DND-41 (cell line): ENCODE results near the gene AP1G1.
"Not testable (repeated sequence)": the region's sequence is repeated elsewhere in the genome, so short reads cannot be mapped to it uniquely, and the experiment has no call there.

Experiments used
- ATAC-seq: fragments of 200-7000 bp; cut with Tn5 transposase; 3 replicates; pipeline ENCODE4 v1.9.1; 2021; ENCODE audit warnings: low read depth; ENCODE audit not compliant: insufficient read depth
- DNase-seq: peaks from one replicate; pipeline ENCODE4 v3.0.0-alpha.2; 2020
- H2AFZ ChIP-seq: 2 replicates; pipeline ENCODE4 v1.6.0; 2012; ENCODE audit warnings: low read depth, low read length
- H3K27ac ChIP-seq: 2 replicates; pipeline ENCODE4 v1.5.1; 2012; ENCODE audit warnings: low read length, inconsistent platforms
- H3K27me3 ChIP-seq: fragments of 200-600 bp; sonication (generic); 2 replicates; pipeline ENCODE4 v1.6.0; 2012; ENCODE audit warnings: low read length, mild to moderate bottlenecking, inconsistent platforms; ENCODE audit not compliant: insufficient read depth, poor library complexity
- H3K36me3 ChIP-seq: 2 replicates; pipeline ENCODE4 v1.5.1; 2012; ENCODE audit warnings: low read length, inconsistent platforms; ENCODE audit not compliant: insufficient read depth
- H3K4me1 ChIP-seq: 2 replicates; pipeline ENCODE4 v1.5.1; 2012; ENCODE audit warnings: mild to moderate bottlenecking, low read length; ENCODE audit not compliant: insufficient read depth
- H3K4me2 ChIP-seq: 2 replicates; pipeline ENCODE4 v1.6.0; 2012; ENCODE audit warnings: mild to moderate bottlenecking, moderate library complexity, low read length, inconsistent platforms; ENCODE audit not compliant: insufficient read depth
- H3K4me3 ChIP-seq, 2 experiments: fragments of 200-600 bp in 1 of 2; shearing (Covaris generic) in 1 of 2; 2 replicates each; pipeline ENCODE4 v1.5.1; 2012 to 2016; ENCODE audit warnings: inconsistent platforms in 2 of 2, low read length in 2 of 2, mild to moderate bottlenecking in 2 of 2, low read depth in 1 of 2, moderate library complexity in 1 of 2
- H3K79me2 ChIP-seq: 2 replicates; pipeline ENCODE4 v1.6.0; 2012; ENCODE audit warnings: low read length, inconsistent platforms; ENCODE audit not compliant: insufficient read depth
- H3K9ac ChIP-seq: 2 replicates; pipeline ENCODE4 v1.6.0; 2012; ENCODE audit warnings: low read depth, mild to moderate bottlenecking, inconsistent platforms, low read length, moderate library complexity
- H3K9me3 ChIP-seq: 2 replicates; pipeline ENCODE4 v1.5.1; 2012; ENCODE audit warnings: low read length, moderate library complexity, mild to moderate bottlenecking, inconsistent platforms; ENCODE audit not compliant: insufficient read depth, severe bottlenecking
- H4K20me1 ChIP-seq: 2 replicates; pipeline ENCODE4 v1.6.0; 2012; ENCODE audit warnings: low read length; ENCODE audit not compliant: insufficient read depth
- CTCF ChIP-seq: IDR thresholded peaks from 2 replicates; pipeline ENCODE4 v1.5.1; 2012; ENCODE audit warnings: borderline replicate concordance, low read length, moderate library complexity, mild to moderate bottlenecking; ENCODE audit not compliant: poor library complexity, severe bottlenecking; ENCODE audit errors: extremely low read depth
- EZH2 ChIP-seq: IDR thresholded peaks from 3 replicates; pipeline ENCODE4 v1.6.1; 2012; ENCODE audit warnings: borderline replicate concordance, low read depth, mild to moderate bottlenecking, moderate library complexity, low read length, inconsistent platforms; ENCODE audit not compliant: severe bottlenecking

Gene AP1G1

GRCh38 chr16:71794943-71795342, 13.7 kb downstream of the AP1G1 start:
- Histone ChIP-seq H3K4me2 (no peak overlapping the region), H3K9ac (no peak overlapping the region), H3K79me2 (peaks cover 98% of the 10 kb centered on the region), H3K27me3 (no peaks in the 10 kb centered on the region), H3K4me1 (0 out of 2 replicates have a peak, but pooled peaks cover 2% of the 10 kb centered on the region), H3K4me3 (no peak overlapping the region), H4K20me1 (peaks cover 54% of the 10 kb centered on the region), H3K27ac (no peak overlapping the region), H3K36me3 (peaks cover 8% of the 10 kb centered on the region; the same call in 1 of the 2 replicates), H3K9me3 (no peaks in the 10 kb centered on the region), H2AFZ (no peak overlapping the region)
- ATAC-seq (no peak), DNase-seq (no peak)
- TF ChIP-seq CTCF = no peak
- no peak for TF ChIP-seq EZH2

GRCh38 chr16:71794018-71794417, 14.6 kb downstream of the AP1G1 start:
- no peak overlapping the region for H3K4me2 ChIP-seq
- 0 out of 2 replicates have a peak, but pooled peaks cover 2% of the 10 kb centered on the region for H3K4me1 ChIP-seq
- no peak overlapping the region for H3K27ac ChIP-seq
- DNase-seq = no peak
- H3K4me3 ChIP-seq = no peak overlapping the region
- no peak overlapping the region for H3K9ac ChIP-seq
- H3K79me2 ChIP-seq = peaks cover 98% of the 10 kb centered on the region
- H2AFZ ChIP-seq = no peak overlapping the region
- H3K27me3 ChIP-seq = no peaks in the 10 kb centered on the region
- no peaks in the 10 kb centered on the region for H3K9me3 ChIP-seq
- ATAC-seq = no peak
- peaks cover 12% of the 10 kb centered on the region for H3K36me3 ChIP-seq
- no peak for TF ChIP-seq CTCF
- TF ChIP-seq EZH2 = no peak
- H4K20me1 ChIP-seq = peaks cover 59% of the 10 kb centered on the region

- H2AFZ ChIP-seq = no peak overlapping the region
- H3K4me1 ChIP-seq = 0 out of 2 replicates have a peak, but pooled peaks cover 2% of the 10 kb centered on the region
- H4K20me1 ChIP-seq = peaks cover 60% of the 10 kb centered on the region
- H3K4me2 ChIP-seq = no peak overlapping the region
- DNase-seq (no peak), ATAC-seq (no peak)
- peaks cover 27% of the 10 kb centered on the region for H3K36me3 ChIP-seq
- no peak overlapping the region for H3K4me3 ChIP-seq
- peaks cover 98% of the 10 kb centered on the region for H3K79me2 ChIP-seq
- TF ChIP-seq CTCF (no peak), EZH2 (no peak)
- no peak overlapping the region for H3K27ac ChIP-seq
- H3K27me3 ChIP-seq = no peaks in the 10 kb centered on the region
- H3K9me3 ChIP-seq = no peaks in the 10 kb centered on the region
- H3K9ac ChIP-seq = no peak overlapping the region
These were observed 16.5 kb downstream of the AP1G1 start for GRCh38 chr16:71792176-71792575.

- not testable (repeated sequence) for H3K4me3 ChIP-seq, H3K4me1 ChIP-seq, H3K9me3 ChIP-seq, H3K4me2 ChIP-seq, H3K9ac ChIP-seq, ATAC-seq, DNase-seq, H2AFZ ChIP-seq, H3K27ac ChIP-seq, H3K27me3 ChIP-seq
- peaks cover 30% of the 10 kb centered on the region for H3K36me3 ChIP-seq
- H3K79me2 ChIP-seq = peaks cover 92% of the 10 kb centered on the region
- H4K20me1 ChIP-seq = peaks cover 46% of the 10 kb centered on the region
These were observed 18.3 kb downstream of the AP1G1 start for GRCh38 chr16:71790329-71790728.
